Urinary bladder (tissue), 4 donors: ENCODE results near the gene NCLN. TPM values are rescaled to one million over a fixed set of nuclear protein-coding genes. Genes with fewer than 3 reads are reported as not detected.
"Not testable (repeated sequence)": the region's sequence is repeated elsewhere in the genome, so short reads cannot be mapped to it uniquely, and the experiment has no call there.

Experiments used
- DNase-seq: peaks from one replicate; pipeline ENCODE4 v3.0.0-alpha.2; 2015; ENCODE audit errors: extremely low spot score
- H3K27ac ChIP-seq: one replicate; pipeline ENCODE4 v1.5.1; 2013; ENCODE audit warnings: low read depth, mild to moderate bottlenecking, moderate library complexity
- H3K36me3 ChIP-seq: one replicate; pipeline ENCODE4 v1.6.1; 2013; ENCODE audit warnings: mild to moderate bottlenecking, moderate library complexity; ENCODE audit not compliant: insufficient read depth
- H3K4me1 ChIP-seq: one replicate; pipeline ENCODE4 v1.6.1; 2013; ENCODE audit warnings: mild to moderate bottlenecking, moderate library complexity; ENCODE audit not compliant: insufficient read depth
- H3K4me3 ChIP-seq: one replicate; pipeline ENCODE4 v1.5.1; 2013; ENCODE audit warnings: low read depth, low read length
- WGBS: extraction: QIAGEN DNeasy Blood & Tissue Kit; methylation state at CpG from one replicate; pipeline ENCODE4 v1.1.7; 2013; 5-methylcytosine and 5-hydroxymethylcytosine counted together
- polyA plus RNA-seq: library from polyadenylated mRNA; stranded (reverse); fragments of 200-250 nt; gene quantifications from one replicate; pipeline ENCODE4 v1.2.3, GENCODE V29; 2013
- total RNA-seq: library from RNA; depleted of rRNA; stranded (reverse); fragments of >200 nt; gene quantifications from one replicate; pipeline ENCODE4 v1.2.3, GENCODE V29; 2014
- donor health status: healthy with polysubstance abuse.
- donor health status: healthy.

The NCLN gene
- total and polyA plus RNA-seq, 2 donors, result 10.5 to 30.5 TPM

DNA sequence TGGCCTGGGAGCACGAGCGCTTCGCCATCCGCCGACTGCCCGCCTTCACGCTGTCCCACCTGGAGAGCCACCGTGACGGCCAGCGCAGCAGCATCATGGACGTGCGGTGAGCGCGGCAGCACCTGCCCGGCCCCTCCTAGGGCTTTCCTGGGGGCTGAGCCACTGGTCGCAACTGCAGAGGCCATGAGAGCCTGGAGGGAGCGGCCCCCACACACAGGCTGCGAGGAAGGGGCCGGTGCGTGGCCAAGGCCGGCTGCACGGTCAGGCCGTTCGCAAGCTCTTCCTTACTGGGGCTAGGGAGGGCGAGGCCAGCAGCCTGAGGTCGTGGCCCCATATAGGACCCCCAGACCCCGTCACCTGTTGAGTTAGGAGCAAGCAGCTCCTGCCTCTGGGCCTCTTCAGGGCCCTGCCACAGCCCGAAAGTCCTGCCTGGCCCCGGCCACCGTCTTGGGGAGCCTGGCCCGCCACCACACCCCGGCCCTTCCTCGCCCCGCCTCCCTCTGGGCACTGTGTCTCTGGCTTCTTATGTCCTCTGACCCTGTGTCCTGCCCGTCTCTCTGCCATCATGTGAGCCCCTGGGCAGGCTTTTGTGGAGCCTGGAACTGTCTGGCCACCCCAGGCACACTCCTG, 19.0 kb downstream of the NCLN start:
- Histone ChIP-seq H3K4me1 (no peaks in the 10 kb centered on the region), H3K36me3 (peaks cover 15% of the 10 kb centered on the region), H3K27ac (no peak overlapping the region), H3K4me3 (no peak overlapping the region)
- 96% methylated on average over 35 of the region's 35 CpGs for WGBS
- DNase-seq, result no peak

DNA sequence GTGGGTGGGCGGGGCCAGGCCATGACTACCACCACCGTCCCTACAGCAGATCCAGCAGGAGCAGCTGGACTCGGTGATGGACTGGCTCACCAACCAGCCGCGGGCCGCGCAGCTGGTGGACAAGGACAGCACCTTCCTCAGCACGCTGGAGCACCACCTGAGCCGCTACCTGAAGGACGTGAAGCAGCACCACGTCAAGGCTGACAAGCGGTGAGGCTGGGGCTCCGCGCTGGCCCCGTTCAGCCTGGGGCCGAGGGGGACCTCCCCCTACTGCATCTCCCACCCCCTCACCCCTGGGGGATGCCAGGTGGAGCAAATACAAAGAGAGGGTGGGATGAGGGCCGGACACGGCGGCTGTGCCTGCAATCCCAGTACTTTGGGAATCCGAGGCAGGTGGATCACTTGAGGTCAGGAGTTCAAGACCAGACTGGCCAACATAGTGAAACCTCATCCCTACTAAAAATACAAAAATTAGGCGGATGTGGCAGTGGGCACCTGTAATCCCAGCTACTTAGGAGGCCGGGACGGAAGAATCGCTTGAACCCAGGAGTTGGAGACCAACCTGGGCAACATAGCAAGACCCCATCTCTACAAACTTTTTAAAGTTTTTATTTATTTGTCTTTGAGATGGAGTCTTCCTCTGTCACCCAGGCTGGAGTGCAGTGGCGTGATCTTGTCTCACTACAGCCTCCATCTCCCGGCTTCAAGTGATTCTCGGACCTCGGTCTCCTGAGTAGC, 20.7 kb downstream of the NCLN start:
- no peak for DNase-seq
- WGBS, result 95% methylated on average over 28 of the region's 28 CpGs

DNA sequence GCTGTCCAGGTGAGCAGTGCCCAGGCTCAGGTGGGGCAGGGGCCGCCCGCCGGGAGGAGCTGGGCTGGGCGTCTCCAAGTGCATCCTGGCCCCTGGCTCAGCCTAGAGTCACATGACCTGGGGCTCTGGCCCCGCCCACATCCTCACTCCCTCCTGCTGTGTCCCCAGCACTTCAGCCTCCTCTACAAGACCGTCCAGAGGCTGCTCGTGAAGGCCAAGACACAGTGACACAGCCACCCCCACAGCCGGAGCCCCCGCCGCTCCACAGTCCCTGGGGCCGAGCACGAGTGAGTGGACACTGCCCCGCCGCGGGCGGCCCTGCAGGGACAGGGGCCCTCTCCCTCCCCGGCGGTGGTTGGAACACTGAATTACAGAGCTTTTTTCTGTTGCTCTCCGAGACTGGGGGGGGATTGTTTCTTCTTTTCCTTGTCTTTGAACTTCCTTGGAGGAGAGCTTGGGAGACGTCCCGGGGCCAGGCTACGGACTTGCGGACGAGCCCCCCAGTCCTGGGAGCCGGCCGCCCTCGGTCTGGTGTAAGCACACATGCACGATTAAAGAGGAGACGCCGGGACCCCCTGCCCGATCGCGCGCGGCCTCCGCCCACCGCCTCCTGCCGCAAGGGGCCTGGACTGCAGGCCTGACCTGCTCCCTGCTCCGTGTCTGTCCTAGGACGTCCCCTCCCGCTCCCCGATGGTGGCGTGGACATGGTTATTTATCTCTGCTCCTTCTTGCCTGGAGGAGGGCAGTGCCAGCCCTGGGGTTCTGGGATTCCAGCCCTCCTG, 21.9 kb downstream of the NCLN start:
- Histone ChIP-seq H3K36me3 (peaks cover 15% of the 10 kb centered on the region), H3K4me3 (no peak overlapping the region), H3K4me1 (no peaks in the 10 kb centered on the region), H3K27ac (no peak overlapping the region)
- WGBS, result 90% methylated on average over 43 of the region's 43 CpGs
- DNase-seq, result no peak

More for the DNA sequence above, 20.7 kb downstream of the NCLN start:
- H3K4me1 ChIP-seq, result no peaks in the 10 kb centered on the region
- H3K27ac ChIP-seq, result no peak overlapping the region
- no peak overlapping the region for H3K4me3 ChIP-seq
- H3K36me3 ChIP-seq, result peaks cover 15% of the 10 kb centered on the region

DNA sequence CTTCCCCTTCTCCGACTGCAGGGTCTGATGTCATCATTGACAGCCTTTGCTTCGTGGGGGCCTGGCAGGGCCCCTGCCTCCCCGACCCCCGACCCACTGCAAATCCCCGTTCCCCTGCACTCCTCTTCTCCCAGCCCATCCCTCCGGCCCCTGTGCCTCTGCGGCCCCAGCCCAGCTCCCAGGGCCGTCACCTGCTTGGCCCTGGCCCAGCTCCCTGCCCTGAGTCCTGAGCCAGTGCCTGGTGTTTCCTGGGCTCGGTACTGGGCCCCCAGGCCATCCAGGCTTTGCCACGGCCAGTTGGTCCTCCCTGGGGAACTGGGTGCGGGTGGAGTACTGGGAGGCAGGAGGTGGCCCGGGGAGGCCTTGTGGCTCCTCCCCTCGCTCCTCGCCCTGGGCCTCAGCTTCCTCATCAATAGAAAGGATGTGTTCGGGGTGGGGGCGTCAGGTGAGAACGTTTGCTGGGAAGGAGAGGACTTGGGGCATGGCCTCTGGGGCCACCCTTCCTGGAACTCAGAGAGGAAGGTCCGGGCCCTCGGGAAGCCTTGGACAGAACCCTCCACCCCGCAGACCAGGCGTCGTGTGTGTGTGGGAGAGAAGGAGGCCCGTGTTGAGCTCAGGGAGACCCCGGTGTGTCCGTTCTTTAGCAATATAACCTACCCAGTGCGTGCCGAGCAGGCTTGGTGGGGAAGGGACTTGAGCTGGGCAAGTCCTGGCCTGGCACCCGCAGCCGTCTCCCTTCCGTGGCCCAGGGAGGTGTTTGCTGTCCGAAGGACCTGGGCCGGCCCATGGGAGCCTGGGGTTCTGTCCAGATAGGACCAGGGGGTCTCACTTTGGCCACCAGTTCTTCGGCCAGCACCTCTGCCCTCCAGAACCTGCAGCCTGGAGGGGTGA, 22.8 kb downstream of the NCLN start:
- no peak for DNase-seq
- no peaks in the 10 kb centered on the region for H3K4me1 ChIP-seq
- WGBS, result 91% methylated on average over 33 of the region's 33 CpGs
- H3K4me3 ChIP-seq, result no peak overlapping the region
- H3K36me3 ChIP-seq, result peaks cover 13% of the 10 kb centered on the region
- H3K27ac ChIP-seq, result no peak overlapping the region

DNA sequence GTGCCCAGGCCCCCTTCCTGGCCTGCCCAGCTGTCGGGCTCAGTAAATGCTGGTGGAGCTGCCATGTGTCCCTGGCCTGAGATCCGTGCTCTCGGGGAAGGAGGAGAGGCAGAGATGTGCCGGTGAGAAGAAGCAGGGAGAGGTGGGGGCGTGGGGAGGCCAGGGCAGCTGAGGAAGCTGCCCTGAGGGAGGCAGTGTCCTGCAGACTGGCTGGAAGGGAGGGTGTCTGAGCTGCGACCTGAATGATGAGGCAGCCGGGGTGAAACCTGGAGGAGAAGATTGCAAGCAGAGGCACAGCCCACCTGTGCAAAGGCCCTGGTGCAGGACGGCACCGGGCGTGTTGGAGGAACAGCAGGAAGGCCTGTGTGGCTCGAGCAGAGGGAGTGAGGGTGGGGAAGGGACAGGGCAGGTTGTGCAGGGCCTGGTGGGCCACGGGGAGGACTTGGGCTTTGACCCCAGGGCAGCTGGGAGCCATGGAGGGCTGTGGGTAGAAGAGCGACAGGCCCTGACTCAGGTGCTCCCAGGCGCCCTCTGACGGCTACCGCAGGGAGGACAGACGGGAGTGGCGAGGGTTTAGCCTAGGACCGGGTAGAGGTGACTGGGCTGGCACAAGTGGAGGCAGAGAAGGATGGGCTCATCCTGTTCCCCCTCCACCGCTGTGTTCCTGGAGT, 24.8 kb downstream of the NCLN start:
- 44% methylated on average over 20 of the region's 20 CpGs for WGBS
- Histone ChIP-seq H3K36me3 (peaks cover 5% of the 10 kb centered on the region), H3K4me3 (no peak overlapping the region), H3K27ac (no peak overlapping the region), H3K4me1 (no peaks in the 10 kb centered on the region)
- no peak for DNase-seq

DNA sequence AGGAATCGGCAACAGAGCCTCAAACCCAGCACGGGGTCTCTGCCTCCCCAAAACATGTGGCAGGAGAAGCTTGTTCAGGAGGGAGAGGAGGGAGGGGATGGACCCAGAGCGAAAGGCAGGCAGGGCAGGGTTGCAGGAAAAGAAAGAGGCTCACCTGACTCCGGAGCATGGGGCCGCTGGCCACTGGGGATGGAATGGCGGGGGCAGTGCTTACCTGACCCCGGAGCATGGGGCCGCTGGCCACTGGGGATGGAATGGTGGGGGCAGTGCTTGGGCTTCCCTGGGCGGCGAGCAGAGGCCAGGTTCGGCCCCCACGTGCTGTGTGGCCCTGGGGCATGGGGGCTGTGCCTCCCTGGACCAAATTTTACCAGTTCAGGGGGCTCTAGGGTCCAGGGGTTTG, 25.5 kb downstream of the NCLN start:
- Histone ChIP-seq H3K27ac (no peak overlapping the region), H3K4me1 (no peaks in the 10 kb centered on the region), H3K4me3 (no peak overlapping the region), H3K36me3 (peaks cover 5% of the 10 kb centered on the region)
- 47% methylated on average over 12 of the region's 12 CpGs for WGBS
- DNase-seq, result no peak

DNA sequence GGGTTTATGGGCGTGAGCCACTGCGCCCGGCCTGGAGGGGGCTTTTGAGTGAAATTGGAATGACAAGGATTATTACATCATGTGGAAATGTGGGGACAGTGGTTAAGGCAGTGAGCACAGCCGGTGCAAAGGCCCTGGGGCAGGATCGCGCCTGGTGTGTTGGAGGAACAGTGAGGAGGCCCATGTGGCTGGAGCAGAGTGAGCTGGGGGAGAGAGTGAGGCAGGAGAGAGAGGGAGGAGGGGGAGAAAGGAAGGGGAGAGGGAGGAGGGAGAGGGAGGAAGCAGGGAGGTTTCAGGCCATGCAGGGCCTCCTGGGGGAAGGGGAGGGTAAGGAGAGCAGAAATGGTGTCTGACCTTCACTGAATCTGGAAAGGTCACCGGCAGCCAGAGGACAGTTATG, 27.4 kb downstream of the NCLN start:
- Histone ChIP-seq H3K4me1 (no peaks in the 10 kb centered on the region), H3K27ac (no peak overlapping the region), H3K4me3 (no peak overlapping the region), H3K36me3 (no peaks in the 10 kb centered on the region)
- WGBS, result 94% methylated on average over 7 of the region's 7 CpGs
- DNase-seq, result no peak

DNA sequence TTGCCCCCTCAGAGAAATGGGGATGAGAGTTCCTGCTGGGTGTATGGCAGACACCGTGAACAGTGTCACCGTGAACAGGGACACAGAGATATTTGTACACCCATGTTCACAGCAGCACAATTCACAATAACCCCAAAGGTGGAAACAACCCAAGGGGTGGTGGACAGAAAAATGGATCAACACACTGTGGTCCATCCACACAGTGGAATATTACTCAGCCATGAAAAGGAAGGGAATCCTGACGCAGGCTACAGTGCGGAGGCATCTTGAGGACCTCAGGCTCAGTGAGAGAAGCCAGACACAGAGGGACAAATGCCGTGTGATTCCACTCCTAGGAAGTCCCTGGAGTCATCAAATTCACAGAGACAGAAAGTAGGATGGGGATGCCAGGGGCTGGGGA, 31.1 kb downstream of the NCLN start:
- Histone ChIP-seq H3K4me3 (no peak overlapping the region), H3K27ac (no peak overlapping the region), H3K36me3 (no peaks in the 10 kb centered on the region), H3K4me1 (no peaks in the 10 kb centered on the region)
- 87% methylated on average over 5 of the region's 5 CpGs for WGBS
- DNase-seq, result no peak

DNA sequence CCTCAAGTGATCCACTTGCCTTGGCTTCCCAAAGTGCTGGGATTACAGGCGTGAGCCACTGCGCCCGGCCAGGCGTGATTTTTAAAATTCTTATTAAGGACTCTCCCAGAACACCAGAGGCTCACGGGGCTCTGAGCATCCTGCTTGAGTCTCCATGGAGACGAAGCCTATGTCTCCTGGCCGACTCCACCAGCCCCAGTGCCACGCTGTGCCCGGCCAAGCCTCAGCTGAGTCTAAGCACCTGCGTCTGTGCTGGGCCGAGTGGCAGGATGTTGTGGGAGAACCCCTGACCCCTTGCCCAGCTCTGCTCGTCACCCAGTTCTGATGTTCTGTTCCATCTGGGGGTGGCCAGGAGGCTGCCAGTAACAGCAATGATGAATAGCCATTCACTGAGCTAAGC, 34.8 kb downstream of the NCLN start:
- no peak for DNase-seq
- Histone ChIP-seq H3K4me3 (no peak overlapping the region), H3K27ac (no peak overlapping the region), H3K36me3 (no peaks in the 10 kb centered on the region), H3K4me1 (no peaks in the 10 kb centered on the region)
- 77% methylated on average over 12 of the region's 12 CpGs for WGBS

DNA sequence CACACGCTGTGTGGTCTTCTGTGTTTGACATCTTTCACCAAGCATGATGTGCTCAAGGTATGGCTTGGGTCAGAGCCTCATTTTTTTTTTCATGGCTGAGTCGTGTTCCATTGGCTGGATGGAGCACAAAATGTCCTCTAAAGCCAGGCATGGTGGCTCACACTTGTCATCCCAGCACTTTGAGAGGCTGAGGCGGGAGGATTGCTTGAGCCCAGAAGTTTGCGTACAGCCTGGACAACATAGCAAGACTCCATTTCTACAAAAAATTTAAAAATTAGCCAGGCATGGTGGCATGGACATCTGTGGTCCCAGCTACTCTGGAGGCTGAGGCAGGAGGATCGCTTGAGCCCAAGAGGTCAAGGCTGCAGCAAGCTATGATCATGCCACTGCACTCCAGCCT, 35.8 kb downstream of the NCLN start:
- DNase-seq, H3K27ac ChIP-seq, H3K4me3 ChIP-seq, H3K36me3 ChIP-seq, H3K4me1 ChIP-seq: not testable (repeated sequence)
- WGBS, result 94% methylated on average over 5 of the region's 5 CpGs

DNA sequence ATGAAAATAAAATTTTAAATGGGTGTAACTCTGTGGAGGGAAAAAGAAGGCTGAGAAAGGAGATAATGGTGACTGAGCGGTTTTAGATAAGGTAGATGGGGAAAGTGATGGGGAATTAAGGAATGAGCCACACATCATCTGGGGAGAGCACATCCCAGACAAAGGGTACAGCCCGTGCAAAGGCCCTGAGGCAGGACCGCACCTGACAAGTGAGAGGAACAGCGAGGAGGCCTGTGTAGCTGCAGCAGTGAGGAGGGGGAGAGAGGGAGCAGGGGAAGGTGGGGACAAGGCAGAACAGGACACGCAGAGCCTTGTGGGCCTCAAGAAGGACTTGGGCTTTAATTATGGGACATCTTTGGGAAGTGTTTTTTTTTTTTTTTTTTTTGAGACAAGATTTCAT, 37.0 kb downstream of the NCLN start:
- Histone ChIP-seq H3K4me1 (no peaks in the 10 kb centered on the region), H3K36me3 (no peaks in the 10 kb centered on the region), H3K4me3 (no peak overlapping the region), H3K27ac (no peak overlapping the region)
- WGBS, result 89% methylated on average over 5 of the region's 5 CpGs
- no peak for DNase-seq

DNA sequence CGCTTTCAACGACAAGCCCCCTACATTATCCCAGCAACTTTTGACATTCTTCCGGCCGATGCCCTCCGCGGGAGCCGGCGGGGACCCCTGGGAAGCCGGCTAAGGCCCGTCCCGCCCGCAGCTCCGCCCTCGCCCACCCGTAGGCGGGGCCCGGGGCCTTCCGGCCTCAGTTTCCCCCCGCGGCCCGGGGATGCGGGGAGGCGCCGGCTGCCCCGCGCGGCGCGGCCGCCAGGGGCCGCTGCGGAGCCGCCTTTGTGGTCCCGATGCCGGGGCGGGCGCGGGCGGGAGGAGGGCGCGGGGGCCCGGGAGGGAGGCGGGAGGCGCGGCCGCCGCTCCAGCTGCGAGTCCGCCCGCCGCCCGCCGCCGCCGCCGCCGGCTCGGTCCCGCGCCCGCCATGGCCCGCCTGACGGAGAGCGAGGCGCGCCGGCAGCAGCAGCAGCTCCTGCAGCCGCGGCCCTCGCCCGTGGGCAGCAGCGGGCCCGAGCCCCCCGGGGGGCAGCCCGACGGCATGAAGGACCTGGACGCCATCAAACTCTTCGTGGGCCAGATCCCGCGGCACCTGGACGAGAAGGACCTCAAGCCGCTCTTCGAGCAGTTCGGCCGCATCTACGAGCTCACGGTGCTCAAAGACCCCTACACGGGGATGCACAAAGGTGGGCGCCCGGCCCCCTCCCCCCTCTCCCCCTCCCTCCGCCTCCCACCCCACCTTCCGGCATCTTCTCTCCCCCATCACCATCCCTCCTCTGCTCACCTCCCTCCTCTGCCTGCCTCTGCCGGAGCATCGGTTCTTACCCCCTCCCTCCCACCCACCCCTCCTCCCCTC, 38.8 kb downstream of the NCLN start, which contains the start of gene CELF5:
Gene CELF5 (plus strand): TSS at position 316 of the 823 bp plus-strand sequence. CDS start 79 bp downstream, at position 395.
- Histone ChIP-seq H3K36me3 (no peaks in the 10 kb centered on the region), H3K4me3 (peak within 1 kb of the TSS; percentile 44), H3K4me1 (no peaks in the 10 kb centered on the region), H3K27ac (no peak within 1 kb of the TSS)
- WGBS, result 2% methylated on average over 92 of the region's 94 CpGs
- no peak for DNase-seq
